ENCODE data around the gene RASSF6.
"Not testable (repeated sequence)": the region's sequence is repeated elsewhere in the genome, so short reads cannot be mapped to it uniquely, and the experiment has no call there.

Gene RASSF6

GRCh38 chr4:73583666-73584065 lies 36.6 kb downstream of the RASSF6 start:
- DNase-seq, result no peak

GRCh38 chr4:73577371-73577770 lies 42.9 kb downstream of the RASSF6 start:
- no peak for DNase-seq

- no peak for DNase-seq
Measured at GRCh38 chr4:73576381-73576780, 43.9 kb downstream of the RASSF6 start.

DNA sequence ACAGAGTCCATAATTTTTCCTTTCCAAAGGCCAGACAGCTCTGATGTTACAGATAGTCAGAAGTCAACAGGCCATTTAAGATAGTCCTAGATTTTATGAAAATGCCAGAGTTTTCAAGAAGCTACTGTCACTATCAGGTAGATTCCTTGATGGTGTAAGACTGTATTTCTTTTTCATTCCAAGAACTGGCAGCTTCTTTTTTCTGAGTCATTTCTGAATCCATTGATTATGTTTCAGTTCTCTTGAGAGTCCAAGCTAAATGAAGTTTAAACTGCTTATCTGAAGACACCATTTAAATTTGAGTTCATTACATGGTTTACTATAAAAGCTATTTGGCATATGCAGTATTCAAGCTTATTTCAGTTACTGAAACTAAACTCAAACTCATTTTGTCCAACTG lies 44.6 kb downstream of the RASSF6 start:
- DNase-seq, result no peak

DNA sequence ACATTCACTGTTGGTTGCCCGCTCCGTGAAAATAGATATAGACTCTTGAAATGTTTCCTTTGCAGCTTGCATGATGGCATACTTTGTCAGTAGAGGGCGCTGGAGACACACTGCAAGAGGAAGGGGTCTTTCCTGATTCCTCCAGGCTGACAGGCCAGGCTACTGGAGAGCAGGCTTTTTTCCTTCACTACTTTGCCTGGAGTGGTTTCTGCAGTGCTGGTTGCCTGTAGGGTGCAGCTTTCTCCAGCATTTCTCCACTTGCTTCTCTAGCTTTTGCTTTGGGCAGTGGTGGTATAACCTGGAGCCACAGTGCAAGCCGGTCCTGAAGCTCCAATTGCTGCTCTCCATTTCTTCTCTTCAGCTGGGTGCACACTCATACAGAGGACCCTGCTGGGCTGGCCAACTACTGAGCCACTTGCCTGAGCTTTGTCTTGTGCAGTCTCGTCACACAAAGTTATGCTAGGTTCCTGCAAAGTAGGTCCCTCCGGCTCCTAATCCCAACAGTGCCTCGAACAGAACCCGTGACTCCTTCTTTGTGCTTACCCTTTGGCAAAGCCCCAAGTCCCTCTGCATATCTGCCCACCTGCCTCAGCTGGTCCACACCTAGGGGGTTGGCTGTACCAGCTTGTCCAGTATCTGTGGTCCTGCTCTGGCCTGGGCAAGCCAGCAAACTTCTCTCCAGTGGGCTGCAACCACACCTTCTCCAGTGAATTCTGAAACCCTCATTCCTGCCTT lies 46.3 kb downstream of the RASSF6 start:
- peak in 33 of 56 donors; percentile 0 to 62 (median 9) for DNase-seq

- not testable (repeated sequence) for DNase-seq
Measured at GRCh38 chr4:73550865-73551264, 69.4 kb downstream of the RASSF6 start.

GRCh38 chr4:73544620-73545019 lies 75.6 kb downstream of the RASSF6 start:
- no peak for DNase-seq

GRCh38 chr4:73541251-73541650 lies 79.0 kb downstream of the RASSF6 start:
- no peak for DNase-seq

DNA sequence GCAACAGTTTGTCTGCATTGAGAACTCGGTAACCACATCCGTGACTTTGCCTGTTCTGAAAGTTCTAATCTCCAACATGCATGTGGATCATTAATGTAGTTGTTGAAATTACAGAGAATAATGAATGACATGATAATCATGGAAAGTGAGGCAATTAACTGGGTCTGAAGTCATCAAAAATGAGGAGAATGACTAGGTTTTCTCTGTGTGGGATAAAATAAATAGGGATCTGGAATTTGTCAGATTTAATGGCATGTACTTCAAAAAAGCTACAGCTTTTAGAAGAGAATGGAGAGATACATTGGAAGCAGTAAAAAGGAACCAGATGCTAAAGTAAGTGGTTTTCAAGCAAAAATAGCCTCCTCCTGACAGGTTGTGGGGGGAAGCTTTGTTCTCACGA lies 79.4 kb downstream of the RASSF6 start:
- DNase-seq, result no peak

DNA sequence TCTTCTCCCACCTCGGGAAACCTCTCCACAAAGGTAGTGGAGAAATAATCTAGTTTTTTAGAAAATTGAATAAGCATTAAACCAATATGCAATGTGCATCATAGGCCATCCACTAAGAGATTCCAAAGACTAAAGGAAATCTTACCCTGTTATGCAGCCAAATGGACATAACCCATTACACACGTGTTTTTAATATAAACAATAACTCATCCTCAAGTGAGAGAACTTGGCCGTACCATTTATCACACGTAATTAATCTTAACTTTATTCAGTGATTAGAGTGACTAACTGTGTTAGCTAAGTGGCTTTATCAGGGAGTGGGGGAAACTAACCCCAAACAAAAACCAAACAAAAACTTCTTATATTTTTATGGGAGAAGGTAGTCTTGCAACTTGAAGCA lies 80.8 kb downstream of the RASSF6 start:
- no peak for DNase-seq

GRCh38 chr4:73538162-73538561 lies 82.1 kb downstream of the RASSF6 start:
- no peak for DNase-seq

GRCh38 chr4:73533515-73534422 lies 86.5 kb downstream of the RASSF6 start:
- no peak for DNase-seq

DNA sequence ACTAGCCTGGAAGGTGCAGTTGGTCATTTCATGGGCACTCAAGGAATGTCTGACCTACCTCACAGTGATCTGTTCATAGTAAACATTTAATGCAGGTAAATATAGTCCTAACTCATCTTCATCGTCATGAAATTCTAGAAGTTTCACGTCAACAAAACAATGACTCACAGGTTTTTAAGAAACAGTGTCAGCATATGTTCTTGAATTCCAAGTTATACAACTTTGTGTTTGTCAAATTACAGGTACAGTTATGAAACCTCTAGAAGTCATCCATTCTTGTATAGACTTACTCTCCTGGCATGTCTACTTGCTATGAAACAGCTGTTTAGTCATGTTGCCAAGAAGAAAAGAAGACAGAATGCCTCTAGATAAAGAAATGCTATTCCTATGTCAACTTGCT lies 92.1 kb downstream of the RASSF6 start:
- DNase-seq, result no peak

GRCh38 chr4:73527196-73527595 lies 93.0 kb downstream of the RASSF6 start:
- no peak for DNase-seq

GRCh38 chr4:73525611-73526010 lies 94.6 kb downstream of the RASSF6 start:
- no peak for DNase-seq

- no peak for DNase-seq
Measured at GRCh38 chr4:73523126-73523525, 97.1 kb downstream of the RASSF6 start.

Measured in amygdala (tissue), 56 donors.